ENCODE measurements around the gene PPP2R2D. TPM values are rescaled to one million over a fixed set of nuclear protein-coding genes. Genes with fewer than 3 reads are reported as not detected.

PPP2R2D gene
- total RNA-seq, 1 experiment from 2014 or later: 33.2 TPM

- no peak overlapping the region; the same call in 1 of the 2 replicates for H3K27ac Mint-ChIP-seq
- H3K9me3 Mint-ChIP-seq: no peaks in the 10 kb centered on the region; the same call in 1 of the 2 replicates
- ChIA-PET POLR2A (no interaction called here), CTCF (no interaction called here)
- no peaks in the 10 kb centered on the region for H3K27me3 Mint-ChIP-seq (ENCODE audit: low read depth)
- TF ChIP-seq CTCF (IDR thresholded peaks at IDR 0.05) (no peak), ZNF532 (CRISPR knock-in tag; IDR thresholded peaks at IDR 0.05; ENCODE audit: borderline replicate concordance) (no peak), ELF4 (CRISPR knock-in tag; IDR thresholded peaks at IDR 0.05; ENCODE audit: low read depth) (no peak), ATF6 (CRISPR knock-in tag; IDR thresholded peaks at IDR 0.05) (no peak), NR1H2 (CRISPR knock-in tag; IDR thresholded peaks at IDR 0.05) (no peak), SMAD4 (CRISPR knock-in tag; IDR thresholded peaks at IDR 0.05) (no peak), TEAD1 (CRISPR knock-in tag; IDR thresholded peaks at IDR 0.05) (no peak), ATF3 (CRISPR knock-in tag; conservative IDR thresholded peaks at IDR 0.05) (no peak), NR2C2 (CRISPR knock-in tag; IDR thresholded peaks at IDR 0.05) (no peak), ZNF425 (CRISPR knock-in tag; conservative IDR thresholded peaks at IDR 0.05) (no peak), OVOL2 (CRISPR knock-in tag; IDR thresholded peaks at IDR 0.05; ENCODE audit: borderline replicate concordance) (no peak), JAZF1 (CRISPR knock-in tag; IDR thresholded peaks at IDR 0.05) (no peak), EMX1 (CRISPR knock-in tag; IDR thresholded peaks at IDR 0.05) (no peak), RELA (CRISPR knock-in tag; IDR thresholded peaks at IDR 0.05; ENCODE audit: borderline replicate concordance) (no peak), ERG (CRISPR knock-in tag; IDR thresholded peaks at IDR 0.05) (no peak), ZNF671 (CRISPR knock-in tag; IDR thresholded peaks at IDR 0.05) (no peak), FOXP1 (CRISPR knock-in tag; IDR thresholded peaks at IDR 0.05; ENCODE audit: borderline replicate concordance) (no peak), IRF2 (CRISPR knock-in tag; IDR thresholded peaks at IDR 0.05; ENCODE audit: borderline replicate concordance, low read depth) (no peak)
- peaks cover 46% of the 10 kb centered on the region for H3K36me3 Mint-ChIP-seq
- no peak for DNase-seq (ENCODE audit: low spot score)
- ATAC-seq: no peak
- no peak overlapping the region for H3K4me3 Mint-ChIP-seq
- peaks cover 10% of the 10 kb centered on the region for H3K4me1 Mint-ChIP-seq
Observed at GRCh38 chr10:131937836-131938235, 37.0 kb downstream of the PPP2R2D start.

All from WTC11 (cell line).